HL-60 (cell line): Measurements from ENCODE around the gene PLEKHA5.

Experiments used
- GABPA ChIP-seq: IDR thresholded peaks from 2 replicates; pipeline ENCODE4 v1.6.1; 2012; ENCODE audit warnings: low read depth
- POLR2AphosphoS5 ChIP-seq: IDR thresholded peaks from 2 replicates; pipeline ENCODE4 v1.6.1; 2012; ENCODE audit warnings: low read depth
- SPI1 ChIP-seq: IDR thresholded peaks from 2 replicates; pipeline ENCODE4 v1.6.1; 2012; ENCODE audit warnings: low read depth, mild to moderate bottlenecking, borderline replicate concordance
- TF ChIP-seq, protein P1 (sequence below): IDR thresholded peaks from one replicate; pipeline ENCODE4 v1.5.1; 2011; ENCODE audit warnings: low read length, control low read depth, inconsistent platforms; ENCODE audit not compliant: insufficient read depth
- TF ChIP-seq, protein P2 (sequence below): IDR thresholded peaks from 2 replicates; pipeline ENCODE4 v1.6.1; 2012; ENCODE audit warnings: low read depth; ENCODE audit not compliant: insufficient replicate concordance

DNA sequence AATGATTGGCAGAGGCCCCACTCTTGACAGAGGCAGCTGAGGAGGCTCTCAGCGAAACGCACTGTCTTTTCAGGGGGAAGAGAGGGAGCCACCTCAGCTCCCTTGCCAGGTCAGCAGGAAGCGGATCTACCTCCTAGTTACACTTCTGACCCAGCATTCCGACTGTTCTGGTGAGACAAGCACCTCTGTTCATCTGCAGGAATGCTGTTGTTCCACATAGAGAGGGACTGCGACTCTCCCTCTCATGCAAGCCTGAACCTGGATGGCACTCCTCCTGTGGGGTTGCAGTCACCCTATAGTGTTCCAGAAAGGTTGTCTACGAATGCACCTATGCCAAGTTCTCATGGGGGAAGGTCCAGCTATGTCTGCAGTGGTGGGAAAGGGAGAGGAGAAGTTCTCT, 272.7 kb downstream of the PLEKHA5 start:
- TF ChIP-seq, protein P1, sequence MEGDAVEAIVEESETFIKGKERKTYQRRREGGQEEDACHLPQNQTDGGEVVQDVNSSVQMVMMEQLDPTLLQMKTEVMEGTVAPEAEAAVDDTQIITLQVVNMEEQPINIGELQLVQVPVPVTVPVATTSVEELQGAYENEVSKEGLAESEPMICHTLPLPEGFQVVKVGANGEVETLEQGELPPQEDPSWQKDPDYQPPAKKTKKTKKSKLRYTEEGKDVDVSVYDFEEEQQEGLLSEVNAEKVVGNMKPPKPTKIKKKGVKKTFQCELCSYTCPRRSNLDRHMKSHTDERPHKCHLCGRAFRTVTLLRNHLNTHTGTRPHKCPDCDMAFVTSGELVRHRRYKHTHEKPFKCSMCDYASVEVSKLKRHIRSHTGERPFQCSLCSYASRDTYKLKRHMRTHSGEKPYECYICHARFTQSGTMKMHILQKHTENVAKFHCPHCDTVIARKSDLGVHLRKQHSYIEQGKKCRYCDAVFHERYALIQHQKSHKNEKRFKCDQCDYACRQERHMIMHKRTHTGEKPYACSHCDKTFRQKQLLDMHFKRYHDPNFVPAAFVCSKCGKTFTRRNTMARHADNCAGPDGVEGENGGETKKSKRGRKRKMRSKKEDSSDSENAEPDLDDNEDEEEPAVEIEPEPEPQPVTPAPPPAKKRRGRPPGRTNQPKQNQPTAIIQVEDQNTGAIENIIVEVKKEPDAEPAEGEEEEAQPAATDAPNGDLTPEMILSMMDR, result no peak
- TF ChIP-seq, protein P2, sequence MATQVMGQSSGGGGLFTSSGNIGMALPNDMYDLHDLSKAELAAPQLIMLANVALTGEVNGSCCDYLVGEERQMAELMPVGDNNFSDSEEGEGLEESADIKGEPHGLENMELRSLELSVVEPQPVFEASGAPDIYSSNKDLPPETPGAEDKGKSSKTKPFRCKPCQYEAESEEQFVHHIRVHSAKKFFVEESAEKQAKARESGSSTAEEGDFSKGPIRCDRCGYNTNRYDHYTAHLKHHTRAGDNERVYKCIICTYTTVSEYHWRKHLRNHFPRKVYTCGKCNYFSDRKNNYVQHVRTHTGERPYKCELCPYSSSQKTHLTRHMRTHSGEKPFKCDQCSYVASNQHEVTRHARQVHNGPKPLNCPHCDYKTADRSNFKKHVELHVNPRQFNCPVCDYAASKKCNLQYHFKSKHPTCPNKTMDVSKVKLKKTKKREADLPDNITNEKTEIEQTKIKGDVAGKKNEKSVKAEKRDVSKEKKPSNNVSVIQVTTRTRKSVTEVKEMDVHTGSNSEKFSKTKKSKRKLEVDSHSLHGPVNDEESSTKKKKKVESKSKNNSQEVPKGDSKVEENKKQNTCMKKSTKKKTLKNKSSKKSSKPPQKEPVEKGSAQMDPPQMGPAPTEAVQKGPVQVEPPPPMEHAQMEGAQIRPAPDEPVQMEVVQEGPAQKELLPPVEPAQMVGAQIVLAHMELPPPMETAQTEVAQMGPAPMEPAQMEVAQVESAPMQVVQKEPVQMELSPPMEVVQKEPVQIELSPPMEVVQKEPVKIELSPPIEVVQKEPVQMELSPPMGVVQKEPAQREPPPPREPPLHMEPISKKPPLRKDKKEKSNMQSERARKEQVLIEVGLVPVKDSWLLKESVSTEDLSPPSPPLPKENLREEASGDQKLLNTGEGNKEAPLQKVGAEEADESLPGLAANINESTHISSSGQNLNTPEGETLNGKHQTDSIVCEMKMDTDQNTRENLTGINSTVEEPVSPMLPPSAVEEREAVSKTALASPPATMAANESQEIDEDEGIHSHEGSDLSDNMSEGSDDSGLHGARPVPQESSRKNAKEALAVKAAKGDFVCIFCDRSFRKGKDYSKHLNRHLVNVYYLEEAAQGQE, result no peak
- TF ChIP-seq POLR2AphosphoS5, result no peak
- no peak for TF ChIP-seq GABPA
- TF ChIP-seq SPI1, result no peak
